PC-9 (cell line): ENCODE data around the gene CNN2.

ENCODE experiments used
- EZH2 ChIP-seq: fragments of 200-600 bp; sonication (generic); IDR thresholded peaks from 2 replicates; pipeline ENCODE4 v1.8.0; 2017; ENCODE audit warnings: antibody characterized with exemption, low read depth
- TF ChIP-seq, protein P1 (sequence below): fragments of 200-600 bp; sonication (generic); conservative IDR thresholded peaks from 2 replicates; pipeline ENCODE4 v1.6.1; 2017; ENCODE audit warnings: mixed run types, antibody characterized with exemption, mild to moderate bottlenecking, moderate library complexity

DNA sequence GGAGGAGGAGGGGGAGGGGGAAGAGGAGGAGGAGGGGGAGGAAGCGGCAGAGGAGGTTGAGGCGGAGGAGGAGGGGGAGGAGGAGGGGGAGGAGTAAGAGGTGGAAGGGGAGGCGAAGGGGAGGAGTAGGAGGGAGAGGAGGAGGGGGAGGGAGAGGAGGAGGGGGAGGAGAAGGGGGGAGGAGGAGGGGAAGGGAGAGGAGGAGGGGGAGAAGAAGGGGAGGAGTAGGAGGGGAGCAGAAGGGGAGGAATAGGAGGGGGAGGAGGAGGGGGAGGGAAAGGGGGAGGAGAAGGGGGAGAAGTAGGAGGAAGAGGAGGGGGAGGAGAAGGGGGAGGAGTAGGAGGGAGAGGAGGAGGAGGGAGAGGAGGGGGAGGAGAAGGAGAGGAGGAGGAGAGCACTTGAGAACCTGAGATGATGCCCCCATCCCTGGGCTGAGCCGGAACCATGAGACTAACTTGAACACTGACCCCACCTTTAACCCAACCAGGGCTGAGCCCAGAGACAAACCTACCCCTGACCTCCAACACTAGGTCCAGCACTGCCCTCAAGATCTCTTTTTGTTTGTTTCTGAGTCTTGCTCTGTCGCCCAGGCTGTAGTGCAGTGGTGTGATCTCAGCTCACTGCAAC, 26.1 kb downstream of the CNN2 start:
- TF ChIP-seq, protein P1, sequence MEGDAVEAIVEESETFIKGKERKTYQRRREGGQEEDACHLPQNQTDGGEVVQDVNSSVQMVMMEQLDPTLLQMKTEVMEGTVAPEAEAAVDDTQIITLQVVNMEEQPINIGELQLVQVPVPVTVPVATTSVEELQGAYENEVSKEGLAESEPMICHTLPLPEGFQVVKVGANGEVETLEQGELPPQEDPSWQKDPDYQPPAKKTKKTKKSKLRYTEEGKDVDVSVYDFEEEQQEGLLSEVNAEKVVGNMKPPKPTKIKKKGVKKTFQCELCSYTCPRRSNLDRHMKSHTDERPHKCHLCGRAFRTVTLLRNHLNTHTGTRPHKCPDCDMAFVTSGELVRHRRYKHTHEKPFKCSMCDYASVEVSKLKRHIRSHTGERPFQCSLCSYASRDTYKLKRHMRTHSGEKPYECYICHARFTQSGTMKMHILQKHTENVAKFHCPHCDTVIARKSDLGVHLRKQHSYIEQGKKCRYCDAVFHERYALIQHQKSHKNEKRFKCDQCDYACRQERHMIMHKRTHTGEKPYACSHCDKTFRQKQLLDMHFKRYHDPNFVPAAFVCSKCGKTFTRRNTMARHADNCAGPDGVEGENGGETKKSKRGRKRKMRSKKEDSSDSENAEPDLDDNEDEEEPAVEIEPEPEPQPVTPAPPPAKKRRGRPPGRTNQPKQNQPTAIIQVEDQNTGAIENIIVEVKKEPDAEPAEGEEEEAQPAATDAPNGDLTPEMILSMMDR: no peak
- no peak for TF ChIP-seq EZH2
